ENCODE results near the gene MAGEB6B. TPM values are rescaled to one million over a fixed set of nuclear protein-coding genes. Genes with fewer than 3 reads are reported as not detected.
"Not testable (repeated sequence)": the region's sequence is repeated elsewhere in the genome, so short reads cannot be mapped to it uniquely, and the experiment has no call there.

The MAGEB6B gene
- total RNA-seq, 6 experiments from 2014 or later: not detected

DNA sequence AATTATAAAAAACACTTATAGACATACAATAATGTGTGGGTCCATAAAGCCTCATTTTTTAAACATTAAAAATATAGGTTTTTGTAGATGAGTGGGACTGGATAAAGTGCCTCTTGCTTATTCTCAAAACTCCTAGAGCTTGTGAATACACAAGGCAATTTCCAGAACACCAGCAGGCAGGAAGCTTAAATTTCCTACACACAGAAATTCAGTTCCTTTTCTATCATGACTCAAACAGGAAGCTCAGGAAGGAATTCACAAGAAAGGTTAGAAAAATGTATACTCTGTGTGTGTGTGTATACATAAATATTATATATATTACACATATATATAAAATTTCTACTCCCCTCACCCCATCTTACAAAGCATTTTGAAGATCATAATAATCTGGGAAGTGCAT lies 43.2 kb downstream of the MAGEB6B start:
- Histone ChIP-seq H3K36me3 (no peaks in the 10 kb centered on the region), H3K27me3 (no peaks in the 10 kb centered on the region), H3K4me1 (no peaks in the 10 kb centered on the region), H3K27ac (no peak overlapping the region), H3K4me3 (no peak overlapping the region), H3K9me3 (no peaks in the 10 kb centered on the region)
- intact Hi-C loops (cut with DNase I): no loop called here
- DNase-seq: no peak
- ATAC-seq: no peak
- TF ChIP-seq, protein P1, sequence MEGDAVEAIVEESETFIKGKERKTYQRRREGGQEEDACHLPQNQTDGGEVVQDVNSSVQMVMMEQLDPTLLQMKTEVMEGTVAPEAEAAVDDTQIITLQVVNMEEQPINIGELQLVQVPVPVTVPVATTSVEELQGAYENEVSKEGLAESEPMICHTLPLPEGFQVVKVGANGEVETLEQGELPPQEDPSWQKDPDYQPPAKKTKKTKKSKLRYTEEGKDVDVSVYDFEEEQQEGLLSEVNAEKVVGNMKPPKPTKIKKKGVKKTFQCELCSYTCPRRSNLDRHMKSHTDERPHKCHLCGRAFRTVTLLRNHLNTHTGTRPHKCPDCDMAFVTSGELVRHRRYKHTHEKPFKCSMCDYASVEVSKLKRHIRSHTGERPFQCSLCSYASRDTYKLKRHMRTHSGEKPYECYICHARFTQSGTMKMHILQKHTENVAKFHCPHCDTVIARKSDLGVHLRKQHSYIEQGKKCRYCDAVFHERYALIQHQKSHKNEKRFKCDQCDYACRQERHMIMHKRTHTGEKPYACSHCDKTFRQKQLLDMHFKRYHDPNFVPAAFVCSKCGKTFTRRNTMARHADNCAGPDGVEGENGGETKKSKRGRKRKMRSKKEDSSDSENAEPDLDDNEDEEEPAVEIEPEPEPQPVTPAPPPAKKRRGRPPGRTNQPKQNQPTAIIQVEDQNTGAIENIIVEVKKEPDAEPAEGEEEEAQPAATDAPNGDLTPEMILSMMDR (IDR thresholded peaks at IDR 0.05): no peak
- TF ChIP-seq POLR2A (IDR thresholded peaks at IDR 0.05): no peak

DNA sequence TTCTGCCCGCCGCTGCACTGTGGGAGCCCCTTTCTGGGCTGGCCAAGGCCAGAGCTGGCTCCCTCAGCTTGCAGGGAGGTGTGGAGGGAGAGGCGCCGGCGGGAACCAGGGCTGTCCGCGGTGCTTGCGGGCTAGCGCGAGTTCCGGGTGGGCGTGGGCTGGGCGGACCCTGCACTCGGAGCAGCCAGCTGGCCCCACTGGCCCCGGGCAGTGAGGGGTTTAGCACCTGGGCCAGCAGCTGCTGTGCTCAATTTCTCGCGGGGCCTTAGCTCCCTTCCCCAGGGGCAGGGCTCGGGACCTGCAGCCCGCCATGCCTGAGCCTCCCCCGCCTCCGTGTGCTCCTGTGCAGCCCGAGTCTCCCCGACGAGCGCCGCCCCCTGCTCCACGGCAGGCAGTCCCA lies 44.3 kb downstream of the MAGEB6B start:
- H3K27ac ChIP-seq; H3K4me3 ChIP-seq; intact Hi-C loops (cut with DNase I); H3K36me3 ChIP-seq; H3K27me3 ChIP-seq; DNase-seq; H3K4me1 ChIP-seq; H3K9me3 ChIP-seq; ATAC-seq: not testable (repeated sequence)
- no CpG with 5 or more reads among the region's 27 CpGs for WGBS (ENCODE audit: insufficient coverage, low coverage, low lambda C conversion rate, missing lambda C conversion rate)

DNA sequence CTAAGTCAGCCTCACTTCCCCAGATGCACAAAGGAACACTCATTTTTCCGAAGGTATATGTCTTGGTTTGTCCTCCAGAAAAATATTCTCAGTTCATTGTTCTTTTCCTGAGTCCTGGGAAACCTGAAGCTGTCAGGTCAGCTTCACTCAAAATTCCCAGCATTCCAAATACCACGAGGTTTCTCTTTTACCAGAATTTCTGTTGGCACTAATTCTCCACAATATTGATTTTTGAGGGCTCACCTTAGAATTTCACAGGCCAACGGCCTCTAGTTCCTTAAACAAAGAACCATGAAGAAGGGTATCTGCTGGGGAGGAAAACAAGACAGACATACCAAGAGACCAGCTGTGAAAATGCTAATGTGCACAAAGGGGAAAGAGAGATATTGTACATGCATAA lies 47.6 kb downstream of the MAGEB6B start:
- Histone ChIP-seq H3K9me3 (no peaks in the 10 kb centered on the region), H3K36me3 (no peaks in the 10 kb centered on the region), H3K27me3 (no peaks in the 10 kb centered on the region), H3K4me3 (no peak overlapping the region), H3K4me1 (no peaks in the 10 kb centered on the region), H3K27ac (no peak overlapping the region)
- 10% methylated on average over 3 of the region's 3 CpGs for WGBS (ENCODE audit: insufficient coverage, low coverage, low lambda C conversion rate, missing lambda C conversion rate)
- TF ChIP-seq POLR2A (IDR thresholded peaks at IDR 0.05): no peak
- TF ChIP-seq, protein P1 (IDR thresholded peaks at IDR 0.05): no peak
- peak in 1 of 4 donors; percentile 30 for ATAC-seq
- intact Hi-C loops (cut with DNase I): no loop called here
- DNase-seq: no peak

Other genes with a start within 250 kb of the MAGEB6B start
- gene MAGEB18, start 22.3 kb upstream of the MAGEB6B start, total RNA-seq: not detected
- gene MAGEB6, start 31.8 kb downstream of the MAGEB6B start, total RNA-seq: not detected
- not detected for gene MAGEB5, start 55.6 kb downstream of the MAGEB6B start, total RNA-seq

Data from right lobe of liver (tissue), 6 donors.